ENCODE data around the gene DNM2. TPM values are rescaled to one million over a fixed set of nuclear protein-coding genes. Genes with fewer than 3 reads are reported as not detected.

The DNM2 gene
- total and polyA plus RNA-seq, 9 of the 15 experiments (the other 6 are each of a cell fraction or from before 2014, with no cell fraction given), result 2.2 to 161 (median 72.6) TPM

DNA sequence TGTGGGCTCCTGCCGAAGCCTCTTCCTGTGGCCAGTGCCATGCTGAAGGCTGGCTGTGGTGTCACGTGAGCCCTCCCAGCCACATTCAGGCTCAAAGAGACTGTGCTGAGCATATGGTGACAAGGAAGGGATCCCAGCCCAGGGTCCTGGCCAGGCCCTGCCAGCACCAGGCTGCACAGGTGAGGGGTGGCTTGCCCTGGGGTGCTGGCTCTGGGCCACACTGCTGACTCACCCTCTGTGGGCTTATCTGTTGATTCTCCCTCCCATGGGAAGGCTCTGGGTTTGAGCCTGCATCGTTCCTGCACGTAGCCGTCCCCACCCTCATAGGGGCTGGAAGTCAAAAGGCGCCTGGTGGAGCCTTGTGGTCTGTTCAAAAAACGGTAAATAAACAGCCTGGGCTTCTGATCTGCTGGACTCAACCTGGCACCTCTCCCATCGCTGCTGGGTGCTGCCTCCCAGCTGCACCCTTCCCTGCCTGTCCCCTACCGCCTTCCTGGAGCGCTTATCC lies 31.1 kb downstream of the DNM2 start (continued):
- TF ChIP-seq THRB (CRISPR knock-in tag; conservative IDR thresholded peaks at IDR 0.05) (no peak), ZC3H8 (IDR thresholded peaks at IDR 0.05) (no peak), ZNF174 (CRISPR knock-in tag; IDR thresholded peaks at IDR 0.05) (no peak), ZNF644 (tag; IDR thresholded peaks at IDR 0.05; ENCODE audit: low read depth) (0 out of 2 replicates have a peak, but pooled peaks have one; percentile 23), GATAD2B (IDR thresholded peaks at IDR 0.05; ENCODE audit: borderline replicate concordance) (no peak), CEBPB (tag; IDR thresholded peaks at IDR 0.05) (no peak), TEAD1 (CRISPR knock-in tag; IDR thresholded peaks at IDR 0.05) (no peak), ZKSCAN8 (CRISPR knock-in tag; IDR thresholded peaks at IDR 0.05) (no peak), FUS (optimal IDR thresholded peaks at IDR 0.05; ENCODE audit: low read depth, low read length) (no peak), ZNF609 (CRISPR knock-in tag; IDR thresholded peaks at IDR 0.05; ENCODE audit: borderline replicate concordance) (no peak), RBFOX2 (IDR thresholded peaks at IDR 0.05; ENCODE audit: low read depth, low read length) (no peak), LARP7 (IDR thresholded peaks at IDR 0.05) (no peak), ZNF79 (CRISPR knock-in tag; IDR thresholded peaks at IDR 0.05; ENCODE audit: low read depth) (no peak), ZNF699 (CRISPR knock-in tag; IDR thresholded peaks at IDR 0.05; ENCODE audit: insufficient replicate concordance) (no peak), CLOCK (CRISPR knock-in tag; IDR thresholded peaks at IDR 0.05; ENCODE audit: borderline replicate concordance) (no peak)
- TF ChIP-seq, protein P1, sequence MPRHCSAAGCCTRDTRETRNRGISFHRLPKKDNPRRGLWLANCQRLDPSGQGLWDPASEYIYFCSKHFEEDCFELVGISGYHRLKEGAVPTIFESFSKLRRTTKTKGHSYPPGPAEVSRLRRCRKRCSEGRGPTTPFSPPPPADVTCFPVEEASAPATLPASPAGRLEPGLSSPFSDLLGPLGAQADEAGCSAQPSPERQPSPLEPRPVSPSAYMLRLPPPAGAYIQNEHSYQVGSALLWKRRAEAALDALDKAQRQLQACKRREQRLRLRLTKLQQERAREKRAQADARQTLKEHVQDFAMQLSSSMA (CRISPR knock-in tag; IDR thresholded peaks at IDR 0.05), result no peak
- TF ChIP-seq, protein P2, sequence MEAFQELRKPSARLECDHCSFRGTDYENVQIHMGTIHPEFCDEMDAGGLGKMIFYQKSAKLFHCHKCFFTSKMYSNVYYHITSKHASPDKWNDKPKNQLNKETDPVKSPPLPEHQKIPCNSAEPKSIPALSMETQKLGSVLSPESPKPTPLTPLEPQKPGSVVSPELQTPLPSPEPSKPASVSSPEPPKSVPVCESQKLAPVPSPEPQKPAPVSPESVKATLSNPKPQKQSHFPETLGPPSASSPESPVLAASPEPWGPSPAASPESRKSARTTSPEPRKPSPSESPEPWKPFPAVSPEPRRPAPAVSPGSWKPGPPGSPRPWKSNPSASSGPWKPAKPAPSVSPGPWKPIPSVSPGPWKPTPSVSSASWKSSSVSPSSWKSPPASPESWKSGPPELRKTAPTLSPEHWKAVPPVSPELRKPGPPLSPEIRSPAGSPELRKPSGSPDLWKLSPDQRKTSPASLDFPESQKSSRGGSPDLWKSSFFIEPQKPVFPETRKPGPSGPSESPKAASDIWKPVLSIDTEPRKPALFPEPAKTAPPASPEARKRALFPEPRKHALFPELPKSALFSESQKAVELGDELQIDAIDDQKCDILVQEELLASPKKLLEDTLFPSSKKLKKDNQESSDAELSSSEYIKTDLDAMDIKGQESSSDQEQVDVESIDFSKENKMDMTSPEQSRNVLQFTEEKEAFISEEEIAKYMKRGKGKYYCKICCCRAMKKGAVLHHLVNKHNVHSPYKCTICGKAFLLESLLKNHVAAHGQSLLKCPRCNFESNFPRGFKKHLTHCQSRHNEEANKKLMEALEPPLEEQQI (IDR thresholded peaks at IDR 0.05), result no peak
